ENCODE measurements around the gene LHFPL2. TPM values are rescaled to one million over a fixed set of nuclear protein-coding genes. Genes with fewer than 3 reads are reported as not detected.

The LHFPL2 gene
- total RNA-seq, 1 experiment from 2014 or later: 8.4 TPM

- DNase-seq (ENCODE audit: extremely low read depth, low read depth): peak; percentile 25
Observed at GRCh38 chr5:78533356-78533755, 115.2 kb downstream of the LHFPL2 start.

- DNase-seq (ENCODE audit: extremely low read depth, low read depth): no peak
Observed at GRCh38 chr5:78530342-78531096, 118.1 kb downstream of the LHFPL2 start.

GRCh38 chr5:78527925-78528324, 120.6 kb downstream of the LHFPL2 start:
- DNase-seq (ENCODE audit: extremely low read depth, low read depth): no peak

GRCh38 chr5:78527054-78527859, 121.3 kb downstream of the LHFPL2 start:
- DNase-seq (ENCODE audit: extremely low read depth, low read depth): no peak

DNA sequence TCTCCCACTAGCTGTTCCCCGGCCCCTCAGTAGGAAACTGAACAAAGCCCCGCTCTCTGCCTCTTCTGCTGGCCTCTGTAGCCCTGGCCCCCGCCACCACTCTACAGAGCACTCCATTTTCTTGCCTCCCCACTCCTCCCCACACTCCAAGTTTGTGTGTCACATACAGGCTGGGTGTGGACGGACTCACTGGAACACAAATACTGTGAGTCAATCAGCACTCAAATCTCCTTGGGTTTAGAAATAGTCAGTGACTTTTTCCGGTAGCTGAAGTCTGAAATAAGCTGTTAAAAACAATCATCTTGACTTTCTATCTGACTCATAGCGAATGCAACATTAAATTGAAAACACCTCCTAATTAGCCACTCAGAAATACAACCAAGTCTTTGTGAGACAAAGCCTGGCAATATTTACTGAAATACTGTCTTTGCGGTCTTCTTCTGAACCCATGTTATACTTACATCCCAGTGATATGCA, 122.5 kb downstream of the LHFPL2 start:
- no peak for DNase-seq (ENCODE audit: extremely low read depth, low read depth)

DNA sequence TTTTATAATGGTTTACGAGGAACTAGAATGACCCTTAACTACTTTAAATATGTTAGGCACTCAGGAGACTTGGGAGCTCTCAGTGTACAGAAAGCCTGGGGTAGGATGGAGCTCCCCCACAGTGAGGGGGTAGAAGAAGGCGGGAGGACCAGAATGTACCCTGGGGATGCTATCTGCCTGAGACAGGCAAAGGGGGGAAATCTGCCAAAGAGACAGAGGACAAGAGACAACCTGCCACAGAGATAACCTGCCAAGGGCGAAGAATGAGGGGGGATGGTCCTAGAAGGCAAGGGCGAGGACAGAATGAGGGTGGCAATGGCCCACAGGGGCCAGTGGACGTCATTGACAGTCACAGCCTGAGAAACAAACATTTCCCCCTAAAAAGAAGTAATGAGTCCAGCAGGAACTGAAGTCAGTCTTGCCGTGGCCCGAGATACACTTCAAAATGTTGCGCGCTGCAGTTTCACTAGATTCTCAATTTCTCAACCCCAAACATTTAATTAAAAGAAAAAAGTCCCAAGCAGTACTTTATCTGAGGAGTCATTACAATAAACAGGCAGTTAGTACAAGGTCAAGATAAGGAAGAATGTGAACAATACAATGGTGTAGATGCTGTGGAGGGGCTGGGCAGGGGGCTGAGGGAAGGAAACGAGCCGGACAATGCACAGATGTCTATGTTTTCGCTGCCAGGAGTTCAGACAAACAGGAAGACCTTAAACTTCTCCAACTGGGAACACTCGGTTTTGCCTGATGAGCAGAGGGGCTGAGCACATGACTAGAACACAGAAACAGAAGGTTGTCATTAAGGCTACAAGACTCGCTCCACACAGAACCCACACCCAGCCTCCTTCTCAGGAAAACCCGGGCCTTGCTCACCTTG, 125.0 kb downstream of the LHFPL2 start:
- no peak for DNase-seq (ENCODE audit: extremely low read depth, low read depth)

DNA sequence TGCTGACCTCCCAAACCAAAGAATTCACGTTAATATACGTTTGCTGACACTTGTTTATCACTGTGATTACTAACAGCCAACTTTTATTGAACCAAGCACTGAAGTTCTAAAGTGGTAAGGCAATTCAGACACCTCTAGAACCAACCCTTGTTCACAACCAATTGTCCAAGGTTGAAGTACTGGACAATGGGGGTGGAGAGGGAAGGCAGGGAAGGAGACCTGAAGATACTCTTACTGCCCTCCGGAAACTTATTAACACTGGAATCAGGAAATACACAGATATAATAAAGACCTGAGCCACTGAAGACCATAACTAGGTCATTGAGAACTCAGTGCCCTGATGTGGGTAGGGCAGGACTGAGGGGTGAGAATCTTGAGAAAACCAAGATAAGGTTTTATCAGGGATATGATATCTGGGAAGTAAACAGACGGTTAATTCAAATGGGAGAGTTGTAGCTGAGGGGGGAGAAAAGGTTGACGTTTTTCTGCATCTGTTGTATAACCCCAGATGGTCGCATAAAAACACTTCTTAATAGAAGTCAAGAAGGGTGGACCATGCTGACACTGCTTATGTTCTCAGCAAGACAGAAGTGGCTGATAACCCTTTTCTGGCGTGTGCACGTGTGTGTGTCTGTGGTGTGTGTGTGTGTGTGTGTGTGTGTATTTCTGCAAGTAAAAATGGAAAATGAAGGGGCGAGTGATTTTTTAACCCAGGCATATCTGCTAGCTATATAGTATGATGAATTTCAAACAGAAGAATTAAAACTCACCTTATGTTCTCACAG, 125.9 kb downstream of the LHFPL2 start:
- DNase-seq (ENCODE audit: extremely low read depth, low read depth): no peak

- no peak for DNase-seq (ENCODE audit: extremely low read depth, low read depth)
Observed at GRCh38 chr5:78521455-78521854, 127.1 kb downstream of the LHFPL2 start.

DNA sequence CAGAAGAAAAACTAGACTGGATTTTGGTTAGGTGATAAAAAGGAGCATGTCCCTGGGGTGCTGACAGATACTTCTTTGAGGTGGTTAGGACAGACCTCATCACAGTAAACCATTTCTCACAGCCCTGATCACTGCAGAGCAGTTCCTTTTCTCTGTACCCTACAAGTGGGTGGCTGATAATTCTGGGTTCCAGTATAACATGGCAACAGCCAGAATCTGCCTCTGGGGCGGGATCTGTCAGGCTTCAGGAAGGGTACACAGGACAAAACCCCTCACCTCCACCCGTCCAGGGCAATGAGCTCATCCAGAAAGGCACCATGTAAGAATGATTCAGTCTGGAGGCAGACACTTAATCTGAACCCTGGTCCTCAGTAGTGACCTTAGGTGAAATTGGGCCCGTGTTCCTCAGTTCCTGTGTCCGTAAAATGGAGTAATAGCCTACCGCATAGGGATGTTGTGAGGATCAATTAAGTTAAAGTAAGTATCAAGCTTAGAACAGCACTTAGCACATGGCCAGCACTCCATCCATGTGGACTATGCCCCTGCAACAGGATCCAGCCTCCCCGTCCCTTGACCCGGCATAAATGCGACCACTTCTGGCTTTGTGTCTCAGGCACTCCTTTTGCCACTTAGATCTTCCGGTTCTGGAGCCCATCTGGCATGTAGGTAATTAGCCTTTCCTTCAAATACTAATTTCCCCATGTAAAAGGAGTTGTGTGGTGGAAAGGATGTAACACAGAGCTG, 129.2 kb downstream of the LHFPL2 start:
- no peak for DNase-seq (ENCODE audit: extremely low read depth, low read depth)

GRCh38 chr5:78518365-78519197, 130.0 kb downstream of the LHFPL2 start:
- DNase-seq (ENCODE audit: extremely low read depth, low read depth): no peak

GRCh38 chr5:78515670-78516069, 132.9 kb downstream of the LHFPL2 start:
- no peak for DNase-seq (ENCODE audit: extremely low read depth, low read depth)

DNA sequence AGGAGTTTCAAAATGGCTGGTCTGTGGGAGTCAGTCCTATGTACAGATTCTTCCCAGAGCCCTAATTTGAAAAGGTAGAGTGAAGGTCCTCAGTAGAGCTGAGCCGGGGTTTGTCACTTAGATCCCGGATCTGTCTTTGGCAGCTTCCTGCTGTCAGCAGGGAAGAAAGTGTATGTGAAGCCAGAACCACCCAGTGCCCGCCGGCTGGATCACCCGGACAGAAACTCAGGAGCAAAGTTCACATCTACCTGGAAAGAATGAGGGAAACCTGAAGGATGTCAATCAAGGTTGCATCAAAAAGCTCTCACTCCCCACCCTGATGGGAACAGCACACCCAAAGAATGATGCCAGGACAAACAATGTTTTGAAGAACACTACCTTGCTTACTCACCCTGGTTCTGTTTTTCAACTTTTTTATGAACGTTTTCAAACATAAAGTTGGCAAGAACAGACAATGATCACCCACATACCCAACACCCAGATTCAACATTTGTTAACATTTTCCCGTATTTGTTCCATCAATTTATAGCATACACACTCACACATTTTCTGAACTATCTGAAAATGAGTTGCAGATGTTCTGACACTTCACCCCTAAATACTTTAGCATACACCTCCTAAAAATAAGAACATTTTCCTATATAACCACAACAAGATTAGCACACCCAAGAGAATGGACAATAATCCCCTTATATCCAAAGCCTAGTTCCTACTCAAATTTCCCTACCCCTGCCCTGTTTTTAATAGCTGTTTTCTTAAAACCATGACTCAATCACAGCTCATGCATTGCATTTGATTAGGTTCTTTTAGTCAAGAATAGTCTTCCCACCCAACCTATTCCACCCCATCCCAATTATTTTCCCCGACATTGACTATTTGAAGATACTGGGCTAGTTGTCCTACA, 133.9 kb downstream of the LHFPL2 start:
- DNase-seq (ENCODE audit: extremely low read depth, low read depth): no peak

DNA sequence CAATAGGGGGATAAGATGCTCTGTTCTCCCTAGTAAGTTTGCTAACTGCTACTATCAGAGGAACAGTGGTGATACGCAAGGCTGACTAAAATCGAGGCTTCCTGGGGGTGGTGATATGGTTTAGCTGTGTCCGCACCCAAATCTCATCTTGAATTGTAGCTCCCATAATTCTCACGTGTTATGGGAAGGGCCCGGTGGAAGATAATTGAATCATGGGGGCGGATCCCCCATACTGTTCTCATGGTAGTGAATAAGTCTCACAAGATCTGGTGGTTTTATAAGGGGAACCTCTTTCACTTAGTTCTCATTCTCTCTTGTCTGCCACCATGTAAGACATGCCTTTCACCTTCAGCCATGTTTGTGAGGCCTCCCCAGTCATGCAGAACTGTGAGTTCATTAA, 135.1 kb downstream of the LHFPL2 start:
- no peak for DNase-seq (ENCODE audit: extremely low read depth, low read depth)

- no peak for DNase-seq (ENCODE audit: extremely low read depth, low read depth)
Observed at GRCh38 chr5:78512435-78512834, 136.1 kb downstream of the LHFPL2 start.

GRCh38 chr5:78511121-78511906, 137.3 kb downstream of the LHFPL2 start:
- DNase-seq (ENCODE audit: extremely low read depth, low read depth): no peak

GRCh38 chr5:78509884-78510769, 138.4 kb downstream of the LHFPL2 start:
- no peak for DNase-seq (ENCODE audit: extremely low read depth, low read depth)

All from NCI-H460 (cell line).